ENCODE results near the gene LPP. TPM values are rescaled to one million over a fixed set of nuclear protein-coding genes. Genes with fewer than 3 reads are reported as not detected.

LPP gene
- total RNA-seq, 1 experiment from 2014 or later: 264 TPM

- intact Hi-C loops (cut with micrococcal nuclease; ENCODE audit: unreplicated experiment): no loop called here
- BruUV-seq (replicated peaks): no TSS peak
- peaks cover 35% of the 10 kb centered on the region for H3K4me1 Mint-ChIP-seq (ENCODE audit: low read depth, unreplicated experiment)
- no peak overlapping the region for H3K4me3 Mint-ChIP-seq (ENCODE audit: low read depth, unreplicated experiment)
- H3K36me3 Mint-ChIP-seq (ENCODE audit: insufficient read depth, unreplicated experiment): no peaks in the 10 kb centered on the region
- no peaks in the 10 kb centered on the region for H3K9me3 Mint-ChIP-seq (ENCODE audit: low read depth, unreplicated experiment)
- H3K27me3 Mint-ChIP-seq (ENCODE audit: unreplicated experiment): no peaks in the 10 kb centered on the region
- no peak for DNase-seq
- no peak overlapping the region for H3K27ac Mint-ChIP-seq (ENCODE audit: unreplicated experiment)
- CTCF ChIA-PET: interaction anchor here (1.2 to 1.3 kb wide), 2 partner anchors 12 to 15 kb away, joined by 3 read pairs; no protein-coding TSS in a partner anchor
- no peak for TF ChIP-seq CTCF (IDR thresholded peaks at IDR 0.05; ENCODE audit: unreplicated experiment)
These were observed 168.4 kb downstream of the LPP start for GRCh38 chr3:188322135-188322887.

- Mint-ChIP-seq H3K27ac (ENCODE audit: unreplicated experiment) (no peak overlapping the region), H3K27me3 (ENCODE audit: unreplicated experiment) (no peaks in the 10 kb centered on the region), H3K36me3 (ENCODE audit: insufficient read depth, unreplicated experiment) (no peaks in the 10 kb centered on the region), H3K4me1 (ENCODE audit: low read depth, unreplicated experiment) (peaks cover 27% of the 10 kb centered on the region), H3K9me3 (ENCODE audit: low read depth, unreplicated experiment) (no peaks in the 10 kb centered on the region), H3K4me3 (ENCODE audit: low read depth, unreplicated experiment) (no peak overlapping the region)
- CTCF ChIA-PET: interaction anchor here (0.7 to 1.3 kb wide), 5 partner anchors 13 to 29 kb away, joined by 3 to 10 read pairs (median 3); no protein-coding TSS in a partner anchor
- intact Hi-C loops (cut with micrococcal nuclease; ENCODE audit: unreplicated experiment): no loop called here
- no peak for DNase-seq
- BruUV-seq (replicated peaks): no TSS peak
- TF ChIP-seq CTCF (IDR thresholded peaks at IDR 0.05; ENCODE audit: unreplicated experiment): no peak
These were observed 169.3 kb downstream of the LPP start for GRCh38 chr3:188323067-188323842.

DNA sequence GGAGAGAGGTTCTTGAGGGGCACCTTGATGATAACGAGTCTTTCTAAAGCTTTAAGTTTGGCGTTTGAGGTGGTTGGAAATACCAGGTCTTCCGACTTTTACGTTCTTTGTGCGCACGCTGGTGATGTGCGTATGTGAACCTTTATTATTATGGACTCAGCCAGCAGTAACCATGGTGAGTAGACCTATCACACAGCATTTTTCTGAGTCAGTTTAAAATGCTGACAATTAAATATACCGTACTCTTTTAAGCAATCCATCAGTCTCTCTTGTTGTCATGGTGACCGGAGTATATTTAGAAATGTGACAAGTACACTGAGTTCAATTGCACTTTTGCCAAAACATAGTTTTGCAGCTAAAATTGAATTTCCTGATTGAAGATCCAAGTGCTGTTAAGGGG, 172.2 kb downstream of the LPP start:
- BruUV-seq (replicated peaks): no TSS peak
- intact Hi-C loops (cut with micrococcal nuclease; ENCODE audit: unreplicated experiment): no loop called here
- CTCF ChIA-PET: no interaction called here
- no peak for DNase-seq
- no peak overlapping the region for H3K4me3 Mint-ChIP-seq (ENCODE audit: low read depth, unreplicated experiment)
- TF ChIP-seq CTCF (IDR thresholded peaks at IDR 0.05; ENCODE audit: unreplicated experiment): no peak
- peaks cover 3% of the 10 kb centered on the region for H3K36me3 Mint-ChIP-seq (ENCODE audit: insufficient read depth, unreplicated experiment)
- H3K27me3 Mint-ChIP-seq (ENCODE audit: unreplicated experiment): no peaks in the 10 kb centered on the region
- H3K9me3 Mint-ChIP-seq (ENCODE audit: low read depth, unreplicated experiment): no peaks in the 10 kb centered on the region
- H3K27ac Mint-ChIP-seq (ENCODE audit: unreplicated experiment): no peak overlapping the region
- H3K4me1 Mint-ChIP-seq (ENCODE audit: low read depth, unreplicated experiment): peaks cover 28% of the 10 kb centered on the region

GRCh38 chr3:188326968-188327367, 173.0 kb downstream of the LPP start:
- intact Hi-C loops (cut with micrococcal nuclease; ENCODE audit: unreplicated experiment): no loop called here
- Mint-ChIP-seq H3K4me3 (ENCODE audit: low read depth, unreplicated experiment) (no peak overlapping the region), H3K27me3 (ENCODE audit: unreplicated experiment) (no peaks in the 10 kb centered on the region), H3K9me3 (ENCODE audit: low read depth, unreplicated experiment) (no peaks in the 10 kb centered on the region), H3K27ac (ENCODE audit: unreplicated experiment) (no peak overlapping the region), H3K36me3 (ENCODE audit: insufficient read depth, unreplicated experiment) (peaks cover 3% of the 10 kb centered on the region), H3K4me1 (ENCODE audit: low read depth, unreplicated experiment) (peaks cover 28% of the 10 kb centered on the region)
- no peak for TF ChIP-seq CTCF (IDR thresholded peaks at IDR 0.05; ENCODE audit: unreplicated experiment)
- BruUV-seq (replicated peaks): no TSS peak
- no peak for DNase-seq
- CTCF ChIA-PET: no interaction called here
